Esophagus (tissue), 2 donors: ENCODE results near the gene SUGCT. TPM values are rescaled to one million over a fixed set of nuclear protein-coding genes. Genes with fewer than 3 reads are reported as not detected.

Source experiments
- H3K27ac ChIP-seq, 2 donors: one replicate each; pipeline ENCODE4 v1.5.1; 2013; ENCODE audit warnings: low read depth in 2 of 2, mild to moderate bottlenecking in 2 of 2, inconsistent platforms in 1 of 2, low read length in 1 of 2, moderate library complexity in 1 of 2
- H3K27me3 ChIP-seq, 2 donors: one replicate each; pipeline ENCODE4 v1.6.1; 2013; ENCODE audit warnings: low read length in 2 of 2, control low read depth in 1 of 2, mild to moderate bottlenecking in 1 of 2; ENCODE audit not compliant: insufficient read depth in 2 of 2, control insufficient read depth in 1 of 2
- H3K36me3 ChIP-seq, 2 donors: one replicate each; pipeline ENCODE4 v1.6.1; 2013; ENCODE audit warnings: low read length in 1 of 2; ENCODE audit not compliant: control insufficient read depth in 2 of 2, insufficient read depth in 2 of 2
- H3K4me1 ChIP-seq, 2 donors: one replicate each; pipeline ENCODE4 v1.6.1; 2013; ENCODE audit warnings: low read length in 1 of 2; ENCODE audit not compliant: control insufficient read depth in 2 of 2, insufficient read depth in 2 of 2
- H3K4me3 ChIP-seq, 2 donors: one replicate each; pipeline ENCODE4 v1.5.1; 2013; ENCODE audit warnings: low read length in 2 of 2, mild to moderate bottlenecking in 2 of 2, low read depth in 1 of 2, moderate library complexity in 1 of 2
- H3K9me3 ChIP-seq, 2 donors: one replicate each; pipeline ENCODE4 v1.6.1; 2013; ENCODE audit warnings: mild to moderate bottlenecking in 2 of 2, low read depth in 1 of 2, low read length in 1 of 2, moderate library complexity in 1 of 2; ENCODE audit not compliant: control insufficient read depth in 2 of 2, insufficient read depth in 1 of 2
- WGBS, 2 donors: extraction: QIAGEN DNeasy Blood & Tissue Kit; methylation state at CpG; one replicate each; pipeline ENCODE4 v1.1.7; 2013; 5-methylcytosine and 5-hydroxymethylcytosine counted together
- polyA plus RNA-seq, 2 donors: library from polyadenylated mRNA; stranded (reverse); fragments of 200-250 nt; gene quantifications; one replicate each; pipeline ENCODE4 v1.2.3, GENCODE V29; 2013
- donor health status: healthy with polysubstance abuse.
- donor health status: Bipolar disorder and iron deficiency.

Gene SUGCT
- polyA plus RNA-seq, 2 donors: 1.7 to 2.3 TPM

- no peaks in the 10 kb centered on the region for H3K9me3 ChIP-seq
- 79 to 85% methylated on average over 10 of the region's 10 CpGs for WGBS, 2 donors
Measured at GRCh38 chr7:40909346-40909980, 774.7 kb downstream of the SUGCT start.

More at GRCh38 chr7:40909346-40909980, 774.7 kb downstream of the SUGCT start:
- H3K27ac ChIP-seq: no peak overlapping the region
- no peak overlapping the region for H3K4me3 ChIP-seq
- H3K27me3 ChIP-seq: no peaks in the 10 kb centered on the region
- H3K36me3 ChIP-seq: no peaks in the 10 kb centered on the region
- H3K4me1 ChIP-seq: no peaks in the 10 kb centered on the region

Other genes starting within 250 kb of the SUGCT start
- gene CDK13, start 184.7 kb upstream of the SUGCT start, polyA plus RNA-seq: 10 to 100 TPM; 17.1 to 23.4 TPM
- 10 to 100 TPM; 30.5 to 33.4 TPM for gene MPLKIP, start 383 bp upstream of the SUGCT start, polyA plus RNA-seq